PC-3 (cell line): ENCODE data around the gene LMX1A.

Source experiments
- EZH2 ChIP-seq: fragments of 300-600 bp; sonication (generic); IDR thresholded peaks from one replicate; pipeline ENCODE4 v1.6.1; 2017; ENCODE audit warnings: antibody characterized with exemption, mild to moderate bottlenecking, low read length; ENCODE audit not compliant: unreplicated experiment
- EZH2phosphoT487 ChIP-seq: fragments of 300-600 bp; sonication (generic); IDR thresholded peaks from 2 replicates; pipeline ENCODE4 v1.6.1; 2018; ENCODE audit warnings: mild to moderate bottlenecking, antibody characterized with exemption, low read length, borderline replicate concordance
- TF ChIP-seq, protein P1 (sequence below): fragments of 300-600 bp; sonication (generic); conservative IDR thresholded peaks from 2 replicates; pipeline ENCODE4 v1.5.1; 2017; ENCODE audit warnings: antibody characterized with exemption, low read depth, mild to moderate bottlenecking, low read length

DNA sequence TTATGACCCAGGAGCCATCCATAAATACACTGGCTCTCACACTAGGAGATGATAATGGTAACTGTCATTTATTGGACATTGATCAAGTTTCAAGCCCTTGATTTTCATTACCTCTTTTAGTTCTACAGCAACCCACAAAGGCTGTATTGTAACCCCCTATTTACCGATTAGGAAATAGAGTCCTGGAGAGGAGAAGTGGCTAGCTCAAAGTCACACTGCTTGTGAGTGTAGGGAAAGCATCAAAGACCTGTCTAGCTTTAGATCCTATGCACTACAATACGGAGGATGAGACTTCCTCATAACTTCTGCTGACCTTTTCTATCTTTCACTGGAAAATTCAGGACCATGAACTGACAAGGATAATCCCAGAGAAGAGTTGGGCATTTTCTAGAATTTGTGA, 115.2 kb downstream of the LMX1A start:
- TF ChIP-seq EZH2, result no peak
- TF ChIP-seq, protein P1, sequence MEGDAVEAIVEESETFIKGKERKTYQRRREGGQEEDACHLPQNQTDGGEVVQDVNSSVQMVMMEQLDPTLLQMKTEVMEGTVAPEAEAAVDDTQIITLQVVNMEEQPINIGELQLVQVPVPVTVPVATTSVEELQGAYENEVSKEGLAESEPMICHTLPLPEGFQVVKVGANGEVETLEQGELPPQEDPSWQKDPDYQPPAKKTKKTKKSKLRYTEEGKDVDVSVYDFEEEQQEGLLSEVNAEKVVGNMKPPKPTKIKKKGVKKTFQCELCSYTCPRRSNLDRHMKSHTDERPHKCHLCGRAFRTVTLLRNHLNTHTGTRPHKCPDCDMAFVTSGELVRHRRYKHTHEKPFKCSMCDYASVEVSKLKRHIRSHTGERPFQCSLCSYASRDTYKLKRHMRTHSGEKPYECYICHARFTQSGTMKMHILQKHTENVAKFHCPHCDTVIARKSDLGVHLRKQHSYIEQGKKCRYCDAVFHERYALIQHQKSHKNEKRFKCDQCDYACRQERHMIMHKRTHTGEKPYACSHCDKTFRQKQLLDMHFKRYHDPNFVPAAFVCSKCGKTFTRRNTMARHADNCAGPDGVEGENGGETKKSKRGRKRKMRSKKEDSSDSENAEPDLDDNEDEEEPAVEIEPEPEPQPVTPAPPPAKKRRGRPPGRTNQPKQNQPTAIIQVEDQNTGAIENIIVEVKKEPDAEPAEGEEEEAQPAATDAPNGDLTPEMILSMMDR, result no peak
- TF ChIP-seq EZH2phosphoT487, result no peak
